IPS DF 19.7 (cell line): ENCODE data around the gene DDX23.

Experiments
- DNase-seq: peaks from one replicate; pipeline ENCODE4 v3.0.0-alpha.2; 2013; ENCODE audit warnings: low read depth, low spot score

Gene DDX23

DNA sequence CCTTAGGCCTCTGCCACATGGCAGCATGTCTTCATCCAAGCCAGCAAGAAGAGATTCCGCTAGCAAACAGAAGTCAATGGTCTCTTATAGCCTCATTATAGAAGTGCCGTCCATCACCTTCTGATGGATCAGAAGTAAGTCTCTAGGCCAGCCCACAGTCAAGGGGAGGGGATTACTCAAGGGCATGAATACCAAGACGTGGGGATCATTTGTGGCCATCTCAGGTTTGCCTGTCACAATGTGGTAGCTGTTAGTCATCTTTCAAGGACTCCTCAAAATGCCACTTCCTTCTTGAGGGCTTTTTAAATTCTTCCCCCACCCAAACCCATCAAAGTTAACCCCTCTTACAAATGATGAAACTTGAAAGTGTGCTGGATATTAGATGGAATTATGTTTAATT is 55.0 kb downstream of the DDX23 start:
- no peak for DNase-seq

DNA sequence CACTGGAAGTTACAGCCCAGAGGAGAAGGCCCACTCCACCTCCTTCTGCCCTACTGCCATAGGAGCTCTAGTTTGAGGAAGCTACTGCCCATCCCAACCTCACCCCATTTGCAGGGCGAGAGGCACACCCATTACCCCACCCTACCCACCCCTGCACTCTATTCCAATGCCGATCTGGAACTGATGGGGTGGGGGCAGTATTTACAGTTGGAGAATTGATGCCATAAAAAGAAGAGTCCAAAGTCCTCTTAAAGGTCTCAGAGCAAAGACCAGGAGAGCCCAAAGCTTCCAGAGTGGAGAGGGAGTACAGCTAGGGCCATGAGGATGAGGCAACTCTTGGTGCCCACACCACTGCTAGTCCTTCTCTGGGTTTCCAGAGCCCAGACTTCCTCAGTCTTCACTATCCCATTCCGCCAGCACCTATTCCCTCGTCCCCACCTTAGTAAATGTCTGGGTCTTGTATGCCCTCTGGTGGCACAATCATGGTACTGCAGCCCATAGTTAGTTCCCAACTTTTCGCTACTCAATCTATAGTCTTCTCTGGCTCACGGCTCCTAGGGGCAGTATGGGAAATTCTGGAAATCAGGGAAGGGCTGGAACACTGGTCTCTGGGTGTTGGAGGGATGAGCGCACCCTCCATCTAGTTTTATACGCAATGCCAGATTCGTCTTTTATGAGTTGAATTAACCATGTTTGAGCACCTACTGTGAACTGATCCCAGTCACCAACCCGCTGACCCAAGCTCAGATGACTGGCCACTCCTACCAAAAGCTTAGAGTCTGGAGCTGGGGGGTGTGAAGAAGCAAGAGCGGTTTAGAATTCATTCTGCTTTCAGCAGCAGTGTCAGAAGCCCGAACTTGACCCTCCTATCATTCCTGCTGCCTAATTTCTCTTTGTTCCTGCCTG is 56.2 kb downstream of the DDX23 start:
- DNase-seq: no peak

DNA sequence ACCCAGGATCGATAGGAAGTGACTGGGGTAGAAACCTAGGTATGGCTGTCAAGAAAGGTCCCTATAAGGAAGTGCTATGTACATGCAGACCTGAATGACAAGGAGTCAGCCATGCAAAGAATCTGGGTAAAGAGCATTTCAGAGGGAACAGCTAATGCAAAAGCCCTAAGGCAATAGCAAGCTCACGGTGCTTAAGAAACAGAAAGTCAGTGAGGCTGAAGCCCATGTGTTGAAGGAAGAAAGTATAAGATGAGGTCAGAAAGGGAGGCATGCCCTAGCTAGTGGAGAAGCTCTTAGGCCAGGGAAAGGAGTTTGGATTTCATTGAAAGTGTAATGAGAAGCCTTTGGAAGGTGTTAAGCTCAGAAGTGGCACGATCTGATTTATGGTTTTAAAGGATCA is 57.1 kb downstream of the DDX23 start:
- DNase-seq: no peak

- DNase-seq: no peak
Measured at GRCh38 chr12:48793696-48794095, 58.3 kb downstream of the DDX23 start.

GRCh38 chr12:48789858-48790326 is 62.1 kb downstream of the DDX23 start:
- no peak for DNase-seq

DNA sequence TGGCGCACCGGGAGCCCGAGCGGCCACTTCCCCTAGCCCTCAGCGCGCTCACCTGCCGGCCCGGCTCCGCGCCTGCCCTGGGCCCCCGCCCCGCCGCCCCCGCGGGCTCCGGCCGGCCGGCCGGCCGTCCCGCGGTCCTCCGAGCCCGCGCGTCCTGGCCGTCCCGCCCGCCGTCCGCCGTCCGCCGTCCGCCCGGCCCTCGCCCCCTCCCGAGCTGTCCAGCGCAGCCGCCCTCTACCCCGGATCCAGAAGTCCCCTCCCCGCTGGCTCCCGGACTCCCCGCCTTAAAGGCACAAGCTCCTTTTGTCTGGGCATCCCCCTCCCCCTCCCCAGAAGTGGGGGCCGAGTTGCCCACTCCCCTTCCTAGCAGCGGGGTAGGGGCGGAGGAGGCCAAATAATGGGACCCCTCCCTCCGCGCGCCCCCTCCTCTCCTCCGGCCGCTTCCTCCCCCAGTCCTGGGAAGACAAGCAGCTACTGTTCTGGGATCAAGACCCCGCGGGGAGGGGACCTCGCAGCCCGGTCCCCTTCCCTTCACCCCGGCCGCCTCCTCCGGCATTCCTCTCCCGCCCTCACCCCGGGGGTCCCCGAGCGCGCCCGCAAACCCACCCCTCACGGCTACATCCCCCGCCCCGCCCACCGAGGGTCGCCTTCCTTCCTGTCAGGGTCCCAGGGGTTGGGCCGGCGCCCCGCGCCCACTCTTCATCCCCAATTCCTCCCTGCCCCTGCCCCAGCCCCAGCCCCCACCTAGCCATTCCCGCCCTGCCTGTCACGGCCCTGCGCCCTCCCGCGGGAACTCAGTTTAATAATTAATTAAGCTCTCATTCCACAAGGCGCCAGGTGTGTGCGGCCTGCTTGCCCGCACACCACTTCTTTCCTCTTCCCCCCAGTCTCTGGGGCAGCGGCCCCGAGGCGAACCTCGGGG is 62.8 kb downstream of the DDX23 start, which contains the start of gene ADCY6:
TSS of gene ADCY6 (minus strand) at position 236 of the 922 bp plus-strand sequence. CDS start 5,655 bp downstream, outside the sequence.
- DNase-seq: no peak

GRCh38 chr12:48788524-48788853 is 63.5 kb downstream of the DDX23 start:
- no peak for DNase-seq

GRCh38 chr12:48787791-48788523 is 64.0 kb downstream of the DDX23 start:
- no peak for DNase-seq

GRCh38 chr12:48786591-48787544 is 65.1 kb downstream of the DDX23 start:
- DNase-seq: no peak

DNA sequence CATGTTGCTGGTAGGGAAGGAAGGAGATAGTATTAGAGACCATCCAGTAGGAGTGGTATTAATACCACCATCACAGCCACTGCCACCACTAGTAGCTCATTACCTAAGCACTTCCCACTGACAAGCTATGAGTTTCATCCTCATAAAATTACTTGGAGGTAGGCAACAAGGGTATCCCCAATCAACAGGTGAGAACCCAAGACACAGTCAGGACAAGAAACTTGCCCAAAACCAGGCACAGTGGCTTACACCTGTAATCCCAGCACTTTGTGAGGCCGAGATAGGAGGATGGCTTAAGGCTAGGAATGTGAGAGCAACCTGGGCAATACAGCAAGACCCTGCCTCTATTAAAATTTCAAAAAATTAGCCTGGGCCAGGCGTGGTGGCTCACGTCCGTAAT is 68.5 kb downstream of the DDX23 start:
- DNase-seq: no peak

DNA sequence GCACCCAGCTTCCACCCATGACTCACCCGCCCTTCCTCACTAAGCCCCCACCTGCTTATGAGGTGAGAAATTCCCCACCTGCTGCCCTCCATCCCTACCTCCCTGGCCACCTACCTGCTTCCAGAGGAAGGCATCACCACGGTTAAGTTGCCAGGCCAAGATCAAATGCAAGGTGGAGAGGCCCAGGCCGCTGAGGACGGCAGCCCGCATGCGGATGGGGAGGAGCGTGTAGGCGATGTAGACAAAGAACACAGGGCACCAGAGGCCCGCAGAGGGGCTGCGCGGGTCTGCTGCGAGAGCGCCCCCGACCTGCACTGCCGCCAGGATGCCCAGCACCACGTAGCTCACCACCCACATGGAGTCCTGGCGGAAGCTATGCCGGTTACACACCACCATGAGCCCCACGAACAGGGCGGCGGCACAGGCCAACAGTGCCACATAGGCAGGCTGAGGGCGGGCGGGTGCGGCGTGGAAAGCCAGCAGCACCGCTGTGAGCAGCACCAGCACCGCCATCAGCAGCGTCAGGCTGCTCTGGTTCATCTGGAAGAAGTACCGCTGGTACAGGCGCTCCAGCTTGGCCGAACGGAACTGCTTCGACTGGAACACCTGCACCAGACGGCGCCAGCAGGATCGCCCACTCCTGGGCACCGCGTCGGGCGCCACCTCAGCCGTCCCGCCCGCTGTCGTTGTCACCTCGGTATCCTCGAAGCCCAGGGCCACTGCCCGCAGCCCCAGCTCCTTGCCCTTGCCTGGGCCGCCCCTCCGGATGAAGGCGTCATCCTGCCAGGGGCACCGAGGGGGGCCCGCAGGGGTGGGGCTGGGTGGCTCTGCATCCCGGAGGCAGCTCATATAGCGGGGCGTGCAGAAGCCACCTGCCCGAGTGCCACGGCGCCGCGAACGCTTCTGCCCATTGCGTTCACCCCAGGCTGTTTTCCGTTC is 69.2 kb downstream of the DDX23 start:
- no peak for DNase-seq

DNA sequence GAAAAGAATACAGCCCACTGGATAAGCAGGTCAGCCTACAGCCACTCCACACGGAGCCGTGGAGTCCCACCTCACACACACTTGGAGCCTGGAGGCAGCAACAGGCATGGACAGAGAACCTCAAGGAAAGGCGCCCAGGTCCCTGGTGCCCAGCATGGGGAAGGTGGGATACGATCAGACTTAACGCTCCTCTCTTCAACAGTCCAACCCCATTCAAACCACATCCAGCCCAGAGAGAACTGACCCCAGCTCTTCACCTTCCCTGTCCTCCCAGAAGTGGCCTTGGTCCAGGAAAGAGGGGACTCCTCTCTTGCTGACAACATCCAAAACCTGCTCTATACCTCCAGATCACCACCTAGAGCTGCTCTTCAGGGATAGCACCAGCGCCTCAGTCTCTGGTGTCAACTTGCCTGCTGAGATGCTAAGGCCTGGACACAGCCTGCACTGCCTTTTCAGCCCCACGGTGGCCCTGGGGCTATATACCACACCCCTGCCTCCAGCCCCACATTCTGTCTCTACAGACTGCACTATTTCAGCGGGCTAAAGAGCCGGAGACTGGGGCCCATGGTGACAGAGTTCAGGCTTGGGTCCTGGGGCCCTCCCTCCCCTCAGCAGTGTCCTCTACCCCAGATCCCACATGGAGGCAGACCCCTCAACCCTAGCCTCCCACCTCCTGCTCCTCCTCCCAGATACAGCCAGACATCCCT is 70.1 kb downstream of the DDX23 start:
- no peak for DNase-seq

DNA sequence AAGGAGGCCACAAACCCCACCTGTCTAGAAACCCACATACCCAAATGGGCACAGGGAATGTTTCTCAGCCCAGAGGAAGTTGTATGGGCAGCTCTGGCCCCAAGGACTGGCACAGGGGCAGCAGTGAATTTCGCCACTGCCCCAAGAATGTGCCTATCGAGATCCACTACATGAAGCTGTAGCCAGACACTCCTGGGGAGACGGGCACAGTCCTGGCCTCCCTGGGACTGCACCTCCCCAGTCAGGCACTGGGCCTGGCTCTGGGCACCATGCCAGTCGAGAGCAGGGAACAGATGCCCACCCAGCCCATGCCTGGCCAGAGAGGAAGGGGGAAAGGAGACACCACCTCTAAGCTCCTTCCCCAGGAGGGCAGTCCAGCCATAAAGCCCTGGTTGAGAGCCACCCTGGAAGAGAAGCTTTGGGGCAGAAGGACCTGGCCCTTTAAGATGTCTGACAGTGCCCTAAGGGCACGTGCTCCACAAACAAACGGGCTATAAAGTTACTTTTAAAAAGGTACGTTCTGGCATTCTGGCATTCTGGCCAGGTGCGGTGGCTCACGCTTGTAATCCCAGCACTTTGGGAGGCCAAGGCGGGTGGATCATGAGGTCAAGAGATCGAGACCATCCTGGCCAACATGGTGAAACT is 71.5 kb downstream of the DDX23 start:
- no peak for DNase-seq

GRCh38 chr12:48779869-48780268 is 72.1 kb downstream of the DDX23 start:
- no peak for DNase-seq
